GM20000 (cell line): Measurements from ENCODE around the gene DNAH11.
"Not testable (repeated sequence)": the region's sequence is repeated elsewhere in the genome, so short reads cannot be mapped to it uniquely, and the experiment has no call there.

ENCODE experiments used
- DNase-seq: peaks from one replicate; pipeline ENCODE4 v3.0.0; 2012; ENCODE audit warnings: low spot score
- TF ChIP-seq, protein P1 (sequence below): IDR thresholded peaks from 2 replicates; pipeline ENCODE4 v1.5.1; 2012; ENCODE audit warnings: mild to moderate bottlenecking, control low read depth; ENCODE audit errors: extremely low read depth, missing control alignments

DNAH11 gene

DNA sequence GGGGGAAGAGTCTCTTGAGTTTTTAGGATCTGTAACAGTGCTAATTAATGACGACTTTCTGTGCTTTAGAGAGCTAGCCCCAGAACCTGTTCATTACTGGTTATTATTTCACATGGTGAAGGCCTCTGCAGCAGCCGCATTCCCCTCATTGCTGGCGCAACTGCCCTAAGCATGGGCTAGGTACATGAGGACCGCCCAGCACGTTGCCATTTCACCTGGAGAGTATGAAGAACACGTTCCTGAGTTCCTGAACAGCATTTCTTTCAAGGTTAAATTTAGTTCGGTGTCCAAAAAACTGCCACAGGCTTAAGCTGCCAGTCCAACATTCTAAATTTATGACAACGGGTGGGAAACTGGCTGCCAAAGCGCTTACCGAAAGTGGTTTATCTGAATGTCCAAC, 177.0 kb downstream of the DNAH11 start:
- no peak for DNase-seq
- TF ChIP-seq, protein P1, sequence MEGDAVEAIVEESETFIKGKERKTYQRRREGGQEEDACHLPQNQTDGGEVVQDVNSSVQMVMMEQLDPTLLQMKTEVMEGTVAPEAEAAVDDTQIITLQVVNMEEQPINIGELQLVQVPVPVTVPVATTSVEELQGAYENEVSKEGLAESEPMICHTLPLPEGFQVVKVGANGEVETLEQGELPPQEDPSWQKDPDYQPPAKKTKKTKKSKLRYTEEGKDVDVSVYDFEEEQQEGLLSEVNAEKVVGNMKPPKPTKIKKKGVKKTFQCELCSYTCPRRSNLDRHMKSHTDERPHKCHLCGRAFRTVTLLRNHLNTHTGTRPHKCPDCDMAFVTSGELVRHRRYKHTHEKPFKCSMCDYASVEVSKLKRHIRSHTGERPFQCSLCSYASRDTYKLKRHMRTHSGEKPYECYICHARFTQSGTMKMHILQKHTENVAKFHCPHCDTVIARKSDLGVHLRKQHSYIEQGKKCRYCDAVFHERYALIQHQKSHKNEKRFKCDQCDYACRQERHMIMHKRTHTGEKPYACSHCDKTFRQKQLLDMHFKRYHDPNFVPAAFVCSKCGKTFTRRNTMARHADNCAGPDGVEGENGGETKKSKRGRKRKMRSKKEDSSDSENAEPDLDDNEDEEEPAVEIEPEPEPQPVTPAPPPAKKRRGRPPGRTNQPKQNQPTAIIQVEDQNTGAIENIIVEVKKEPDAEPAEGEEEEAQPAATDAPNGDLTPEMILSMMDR = no peak

DNA sequence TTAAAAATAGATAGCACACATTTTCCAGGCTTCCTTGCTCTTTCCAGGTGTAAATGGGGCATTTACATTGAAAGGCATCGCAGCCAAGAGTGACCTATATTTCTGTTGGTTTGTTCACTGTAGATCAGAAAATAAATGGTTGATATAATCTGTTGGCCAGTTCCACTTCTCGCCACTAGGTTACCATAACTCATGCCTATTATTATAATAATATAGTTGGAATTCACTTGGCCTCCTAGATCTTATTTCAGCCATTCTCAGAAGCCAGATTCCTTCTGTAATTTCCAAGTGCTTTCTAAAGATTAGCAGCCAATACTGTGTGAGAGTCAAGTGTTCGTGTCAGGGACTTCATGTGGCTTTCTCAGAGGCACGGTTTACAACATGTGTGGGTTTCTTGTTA, 179.5 kb downstream of the DNAH11 start:
- DNase-seq = no peak
- TF ChIP-seq, protein P1 = no peak

DNA sequence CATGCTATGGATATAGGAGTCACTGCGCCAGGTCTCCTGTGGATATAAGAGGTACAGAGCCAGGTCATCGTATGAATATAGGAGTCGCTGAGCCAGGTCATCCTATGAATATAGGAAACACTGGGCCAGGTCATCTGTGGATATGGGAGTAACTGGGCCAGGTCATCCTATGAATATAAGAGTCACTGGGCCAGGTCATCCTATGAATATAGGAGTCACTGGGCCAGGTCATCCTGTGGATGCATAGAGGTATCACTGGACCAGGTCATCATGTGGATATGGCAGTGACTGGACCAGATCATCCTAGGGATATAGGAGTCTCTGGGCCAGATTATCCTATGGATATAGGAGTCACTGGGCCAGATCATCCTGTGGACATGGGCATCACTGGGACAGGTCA, 181.7 kb downstream of the DNAH11 start:
- no peak for DNase-seq
- TF ChIP-seq, protein P1 = no peak

DNA sequence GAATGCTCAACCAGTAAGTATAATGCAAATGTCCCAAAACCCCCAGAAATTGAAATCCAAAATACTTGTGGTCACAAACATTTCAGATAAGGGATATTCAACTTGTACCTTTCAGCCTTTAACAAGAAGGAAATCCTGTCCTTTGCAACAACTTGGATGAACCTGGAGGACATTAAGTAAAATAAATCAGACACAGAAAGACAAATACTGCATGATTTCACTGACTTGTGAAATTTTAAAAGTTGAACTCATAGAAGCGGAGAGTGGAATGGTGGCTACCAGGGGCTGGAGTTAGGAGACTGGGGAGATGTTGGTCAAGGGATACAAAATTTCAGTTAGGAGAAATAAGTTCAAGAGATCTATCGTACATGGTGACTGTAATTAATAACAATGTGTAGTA, 187.6 kb downstream of the DNAH11 start:
- TF ChIP-seq, protein P1 = no peak
- DNase-seq = no peak

DNA sequence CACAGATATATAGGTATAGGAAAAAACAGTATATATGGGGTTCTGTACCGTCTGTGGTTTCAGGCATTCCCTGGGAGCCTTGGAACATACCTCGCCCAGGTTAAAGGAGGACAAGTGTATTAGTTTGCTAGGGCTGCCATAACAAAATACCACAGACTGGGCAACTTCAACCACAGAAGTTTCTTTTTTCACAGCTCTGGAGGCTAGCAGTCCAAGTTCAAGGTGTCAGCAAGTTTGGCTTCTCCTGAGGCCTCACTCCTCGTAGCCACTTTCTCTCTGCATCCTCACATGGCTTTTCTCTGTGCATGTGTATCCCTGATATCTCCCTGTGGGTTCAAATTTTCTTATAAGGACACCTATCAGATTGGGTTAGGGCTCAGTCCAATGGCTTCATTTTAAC, 189.1 kb downstream of the DNAH11 start:
- DNase-seq = no peak
- TF ChIP-seq, protein P1 = no peak

DNA sequence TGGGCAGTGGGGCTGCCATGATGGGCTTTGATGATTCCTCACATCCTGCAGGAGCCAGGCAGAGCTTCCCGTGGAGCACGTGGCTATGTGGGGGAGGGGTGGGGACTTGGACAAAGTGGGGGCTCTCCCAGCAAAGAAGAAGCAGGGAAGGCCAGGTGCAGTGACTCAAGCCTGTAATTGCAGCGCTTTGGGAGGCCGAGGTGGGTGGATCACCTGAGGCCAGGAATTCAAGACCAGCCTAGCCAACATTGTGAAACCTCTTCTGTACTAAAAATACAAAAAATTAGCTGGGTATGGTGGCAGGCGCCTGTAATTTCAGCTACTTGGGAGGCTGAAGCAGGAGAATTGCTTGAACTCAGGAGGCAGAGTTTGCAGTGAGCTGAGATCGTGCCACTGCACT, 190.1 kb downstream of the DNAH11 start:
- DNase-seq = not testable (repeated sequence)

DNA sequence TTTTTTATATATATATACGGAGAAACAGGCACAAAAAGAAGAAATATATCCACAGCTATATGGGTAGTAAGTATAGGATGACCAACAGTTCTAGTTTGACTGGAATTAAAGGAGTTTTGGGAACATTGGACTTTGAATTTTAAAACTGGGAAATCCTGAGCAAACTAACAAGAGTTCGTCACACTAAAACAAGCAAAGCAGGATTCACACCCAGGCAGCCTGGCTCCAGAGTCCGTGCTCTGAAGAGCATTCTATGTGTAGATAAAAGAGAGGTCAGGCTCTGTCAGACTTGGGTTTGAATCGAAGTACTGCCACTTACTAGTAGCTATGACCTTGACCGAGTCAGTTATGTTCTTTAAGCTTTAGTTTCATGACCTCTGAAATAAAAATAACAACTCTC, 191.0 kb downstream of the DNAH11 start:
- DNase-seq = no peak
- TF ChIP-seq, protein P1 = no peak

DNA sequence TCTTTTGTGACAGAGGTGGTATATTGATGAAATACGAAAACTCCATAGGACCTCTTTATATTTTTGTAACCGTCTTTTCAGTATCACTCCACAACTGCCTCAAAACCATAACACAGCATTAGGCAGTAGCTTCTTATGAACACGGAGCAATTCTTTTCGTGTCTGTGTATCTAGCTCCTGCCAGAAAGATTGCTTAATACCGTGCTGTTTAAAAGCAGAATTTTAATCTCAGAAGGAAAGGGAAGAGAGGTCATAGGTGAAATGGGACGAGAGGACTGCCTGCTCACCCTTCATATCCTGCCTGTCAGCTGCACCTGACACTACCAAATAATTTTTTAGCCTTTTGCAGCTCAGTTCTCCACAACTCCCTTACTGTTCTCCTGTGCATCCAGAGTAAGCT, 200.7 kb downstream of the DNAH11 start:
- DNase-seq = no peak
- TF ChIP-seq, protein P1 = no peak
